ENCODE data around the gene FCHO1. TPM values are rescaled to one million over a fixed set of nuclear protein-coding genes. Genes with fewer than 3 reads are reported as not detected.
A peak's percentile ranks its signal among the peaks of the same experiment; 100 is the strongest.
"Not testable (repeated sequence)": the region's sequence is repeated elsewhere in the genome, so short reads cannot be mapped to it uniquely, and the experiment has no call there.

FCHO1 gene
- total and polyA plus RNA-seq, 3 donors from 2014 or later, result 9.8 to 15.6 (median 12.8) TPM

- no peak overlapping the region for H3K27ac ChIP-seq
- DNase-seq, result peak; percentile 75
These were observed 28.0 kb downstream of the FCHO1 start for GRCh38 chr19:17778968-17779929.

GRCh38 chr19:17780781-17781180 lies 29.5 kb downstream of the FCHO1 start:
- no peak overlapping the region for H3K27ac ChIP-seq
- H3K4me3 ChIP-seq, result no peak overlapping the region
- no peak for TF ChIP-seq POLR2A (IDR thresholded peaks at IDR 0.05)
- no peak for TF ChIP-seq CTCF (IDR thresholded peaks at IDR 0.05)
- DNase-seq, result no peak
- no peaks in the 10 kb centered on the region for H3K27me3 ChIP-seq
- H3K4me1 ChIP-seq, result peaks cover 9% of the 10 kb centered on the region
- intact Hi-C loops (cut with DNase I; ENCODE audit: low total_unique reads), result no loop called here
- H3K36me3 ChIP-seq (ENCODE audit: low read depth, missing control alignments), result no peaks in the 10 kb centered on the region
- WGBS, 2 donors, result 92 to 96% methylated on average over 2 of the region's 2 CpGs
- H3K9me3 ChIP-seq, result no peaks in the 10 kb centered on the region

More at GRCh38 chr19:17778968-17779929, 28.0 kb downstream of the FCHO1 start:
- Histone ChIP-seq H3K36me3 (ENCODE audit: low read depth, missing control alignments) (no peaks in the 10 kb centered on the region), H3K4me3 (peak overlapping the region in 1 of 2 donors; percentile 32), H3K9me3 (no peaks in the 10 kb centered on the region), H3K27me3 (no peaks in the 10 kb centered on the region), H3K4me1 (peaks cover 8% of the 10 kb centered on the region)
- no peak for TF ChIP-seq POLR2A (IDR thresholded peaks at IDR 0.05)
- no peak for TF ChIP-seq CTCF (IDR thresholded peaks at IDR 0.05)
- WGBS, 2 donors, result 21 to 25% methylated on average over 25 of the region's 25 CpGs
- intact Hi-C loops (cut with DNase I; ENCODE audit: low total_unique reads), result no loop called here

GRCh38 chr19:17783721-17784120 lies 32.4 kb downstream of the FCHO1 start:
- WGBS, 2 donors, result 79 to 88% methylated on average over 3 to 5 of the region's 5 CpGs

GRCh38 chr19:17784201-17785008 lies 33.1 kb downstream of the FCHO1 start:
- intact Hi-C loops (cut with DNase I; ENCODE audit: low total_unique reads), result no loop called here
- H3K27me3 ChIP-seq, result no peaks in the 10 kb centered on the region

More at GRCh38 chr19:17783721-17784120, 32.4 kb downstream of the FCHO1 start:
- DNase-seq; H3K9me3 ChIP-seq; H3K27ac ChIP-seq; H3K4me1 ChIP-seq; H3K27me3 ChIP-seq; H3K4me3 ChIP-seq; intact Hi-C loops (cut with DNase I; ENCODE audit: low total_unique reads); H3K36me3 ChIP-seq (ENCODE audit: low read depth, missing control alignments): not testable (repeated sequence)

More at GRCh38 chr19:17784201-17785008, 33.1 kb downstream of the FCHO1 start:
- Histone ChIP-seq H3K27ac (no peak overlapping the region), H3K36me3 (ENCODE audit: low read depth, missing control alignments) (no peaks in the 10 kb centered on the region), H3K4me1 (peaks cover 9% of the 10 kb centered on the region), H3K9me3 (no peaks in the 10 kb centered on the region), H3K4me3 (no peak overlapping the region)
- DNase-seq, result peak; percentile 83
- WGBS, 2 donors, result 56 to 59% methylated on average over 24 to 32 of the region's 32 CpGs
- TF ChIP-seq CTCF (IDR thresholded peaks at IDR 0.05), result peak; percentile 70 to 91 (median 73)
- no peak for TF ChIP-seq POLR2A (IDR thresholded peaks at IDR 0.05)

Data from testis (tissue), 3 donors.